Measurements from ENCODE around the gene TEP1.

DNA sequence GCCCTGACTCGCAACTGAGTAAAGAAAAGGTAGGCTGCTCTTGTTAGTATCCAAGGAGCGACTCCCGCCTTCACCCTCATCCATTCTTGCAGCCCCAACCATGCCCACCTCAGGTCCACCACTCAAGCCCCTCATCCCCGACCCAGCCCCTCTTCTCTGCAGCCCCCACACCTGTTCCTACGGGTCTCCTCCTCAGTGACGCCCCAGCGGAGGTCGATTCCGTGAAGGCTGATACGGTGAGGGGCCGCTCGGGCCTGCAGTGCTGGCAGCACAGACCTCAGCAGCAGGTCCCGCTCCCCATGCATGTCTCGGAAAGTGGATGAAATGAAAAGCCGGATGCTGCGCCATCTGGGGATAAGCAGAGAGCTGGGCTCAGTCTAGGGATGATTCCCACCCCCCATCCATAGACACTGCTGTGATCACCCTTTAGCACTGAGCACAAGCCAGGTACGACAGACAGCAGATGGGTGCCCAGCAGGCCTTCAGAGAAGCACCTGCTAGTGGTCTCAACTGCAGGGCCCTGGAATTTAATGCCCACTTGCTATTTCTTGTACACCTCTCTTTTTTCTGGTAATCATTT, 26.9 kb downstream of the TEP1 start:
- no peak for TF ChIP-seq POLR2A (IDR thresholded peaks at IDR 0.05; ENCODE audit: low read depth, low read length)
- no peak for TF ChIP-seq POU2F2 (IDR thresholded peaks at IDR 0.05; ENCODE audit: low read depth, low read length)
- no peak for TF ChIP-seq PAX5 (IDR thresholded peaks at IDR 0.05; ENCODE audit: insufficient read depth, low read length, severe bottlenecking)
- TF ChIP-seq TAF1 (IDR thresholded peaks at IDR 0.05; ENCODE audit: low read depth, low read length), result no peak
